Measurements from ENCODE around the gene PUDP.
"Not testable (repeated sequence)": the region's sequence is repeated elsewhere in the genome, so short reads cannot be mapped to it uniquely, and the experiment has no call there.

PUDP gene

DNA sequence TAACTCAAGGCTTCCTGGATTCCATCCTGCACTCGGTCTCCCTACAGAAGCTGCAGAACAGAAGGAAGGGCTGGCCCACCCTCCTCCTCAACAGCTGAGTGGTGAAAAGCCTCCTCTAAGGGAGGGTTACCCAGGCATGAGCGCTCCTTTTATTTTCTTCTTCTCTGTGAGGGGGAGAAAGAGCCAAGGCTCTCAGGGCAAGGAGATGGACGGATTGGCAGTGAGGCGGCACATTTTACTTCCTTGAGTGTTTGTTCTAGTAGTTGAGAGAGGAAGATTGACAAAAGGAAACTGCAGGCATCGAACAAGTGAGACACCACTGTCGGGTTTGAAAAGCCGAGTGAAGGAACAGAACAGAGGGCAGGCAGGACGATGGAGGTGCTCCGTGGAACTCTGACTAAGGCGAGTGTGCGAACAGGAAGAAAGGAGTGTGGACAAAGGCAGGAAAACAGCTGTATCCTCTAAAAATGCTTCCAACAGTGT is 38.9 kb downstream of the PUDP start:
- no peak for DNase-seq (ENCODE audit: extremely low read depth, insufficient read length)
- no peaks in the 10 kb centered on the region for H3K27me3 ChIP-seq (replicated peaks; ENCODE audit: control insufficient read depth, insufficient read depth, low read length)
- H3K36me3 ChIP-seq (ENCODE audit: control insufficient read depth, insufficient read depth, low read length) = no peaks in the 10 kb centered on the region; the same call in 1 of the 2 replicates
- no peak overlapping the region for H3K4me3 ChIP-seq (replicated peaks; ENCODE audit: low read depth, low read length)
- TF ChIP-seq, protein P1, sequence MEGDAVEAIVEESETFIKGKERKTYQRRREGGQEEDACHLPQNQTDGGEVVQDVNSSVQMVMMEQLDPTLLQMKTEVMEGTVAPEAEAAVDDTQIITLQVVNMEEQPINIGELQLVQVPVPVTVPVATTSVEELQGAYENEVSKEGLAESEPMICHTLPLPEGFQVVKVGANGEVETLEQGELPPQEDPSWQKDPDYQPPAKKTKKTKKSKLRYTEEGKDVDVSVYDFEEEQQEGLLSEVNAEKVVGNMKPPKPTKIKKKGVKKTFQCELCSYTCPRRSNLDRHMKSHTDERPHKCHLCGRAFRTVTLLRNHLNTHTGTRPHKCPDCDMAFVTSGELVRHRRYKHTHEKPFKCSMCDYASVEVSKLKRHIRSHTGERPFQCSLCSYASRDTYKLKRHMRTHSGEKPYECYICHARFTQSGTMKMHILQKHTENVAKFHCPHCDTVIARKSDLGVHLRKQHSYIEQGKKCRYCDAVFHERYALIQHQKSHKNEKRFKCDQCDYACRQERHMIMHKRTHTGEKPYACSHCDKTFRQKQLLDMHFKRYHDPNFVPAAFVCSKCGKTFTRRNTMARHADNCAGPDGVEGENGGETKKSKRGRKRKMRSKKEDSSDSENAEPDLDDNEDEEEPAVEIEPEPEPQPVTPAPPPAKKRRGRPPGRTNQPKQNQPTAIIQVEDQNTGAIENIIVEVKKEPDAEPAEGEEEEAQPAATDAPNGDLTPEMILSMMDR (IDR thresholded peaks at IDR 0.05; ENCODE audit: insufficient read depth, low read length, poor library complexity, severe bottlenecking) = no peak

DNA sequence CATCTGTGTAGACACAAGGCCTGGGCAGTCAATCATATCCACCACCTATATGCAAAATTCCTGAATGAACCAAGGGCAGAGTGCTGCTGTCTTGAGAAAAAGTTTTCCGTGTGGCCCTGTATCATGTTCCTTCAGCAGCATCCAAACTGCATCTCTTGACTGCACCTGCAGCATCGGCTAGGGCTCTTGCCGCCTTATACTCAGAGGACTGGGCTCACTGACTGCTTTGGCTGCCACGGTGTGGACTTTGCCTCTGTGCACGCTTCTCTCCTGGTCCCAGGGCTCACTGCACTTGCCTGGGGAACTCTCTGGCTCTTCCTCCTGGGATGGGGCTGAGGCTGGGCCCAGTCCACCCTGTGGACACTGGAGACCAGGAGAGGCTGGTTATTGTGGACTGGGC is 39.9 kb downstream of the PUDP start:
- DNase-seq (ENCODE audit: extremely low read depth, insufficient read length) = no peak
- TF ChIP-seq, protein P1 (IDR thresholded peaks at IDR 0.05; ENCODE audit: insufficient read depth, low read length, poor library complexity, severe bottlenecking) = no peak
- Histone ChIP-seq H3K27me3 (replicated peaks; ENCODE audit: control insufficient read depth, insufficient read depth, low read length) (no peaks in the 10 kb centered on the region), H3K4me3 (replicated peaks; ENCODE audit: low read depth, low read length) (no peak overlapping the region), H3K36me3 (ENCODE audit: control insufficient read depth, insufficient read depth, low read length) (no peaks in the 10 kb centered on the region; the same call in 1 of the 2 replicates)

DNA sequence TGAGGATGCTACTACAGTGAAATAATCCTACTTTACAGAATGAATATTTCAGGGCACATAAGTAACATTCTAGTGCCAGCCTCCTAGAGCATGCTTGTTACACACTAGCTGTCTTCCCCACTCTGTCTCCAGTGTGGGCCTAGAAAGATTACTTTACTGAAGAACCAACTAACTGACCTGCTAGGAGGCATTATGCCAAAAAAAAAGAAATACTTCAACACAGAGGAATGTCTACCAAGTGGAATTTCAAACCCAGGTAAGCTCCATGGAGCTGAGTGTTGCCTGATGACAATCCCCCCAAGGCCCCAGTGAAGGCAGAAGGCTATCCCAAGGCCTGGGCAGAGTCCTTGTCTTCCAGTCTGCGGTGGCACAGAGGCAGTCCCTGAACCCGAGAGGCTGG is 41.3 kb downstream of the PUDP start:
- no peak for DNase-seq (ENCODE audit: extremely low read depth, insufficient read length)
- no peaks in the 10 kb centered on the region; the same call in 1 of the 2 replicates for H3K36me3 ChIP-seq (ENCODE audit: control insufficient read depth, insufficient read depth, low read length)
- TF ChIP-seq, protein P1 (IDR thresholded peaks at IDR 0.05; ENCODE audit: insufficient read depth, low read length, poor library complexity, severe bottlenecking) = no peak

DNA sequence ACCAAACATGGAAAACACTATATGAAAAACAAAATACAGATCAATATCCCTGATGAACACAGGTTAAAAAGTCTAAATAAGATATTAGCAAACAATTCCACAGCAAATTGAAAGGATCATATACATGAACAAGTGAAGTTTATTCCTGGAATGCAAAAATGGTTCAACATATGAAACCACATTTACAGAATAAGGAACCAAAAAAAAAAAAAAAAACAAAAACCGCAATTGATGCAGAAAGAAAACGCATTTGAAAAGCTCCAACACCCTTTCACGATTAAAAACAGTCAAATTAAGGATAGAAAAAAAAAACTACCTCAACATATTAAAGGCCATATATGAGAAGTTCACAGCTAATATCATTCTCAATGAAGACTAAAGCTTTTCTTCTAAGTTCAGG is 45.8 kb downstream of the PUDP start:
- no peak overlapping the region for H3K4me3 ChIP-seq (replicated peaks; ENCODE audit: low read depth, low read length)
- peaks cover 2% of the 10 kb centered on the region for H3K36me3 ChIP-seq (ENCODE audit: control insufficient read depth, insufficient read depth, low read length)
- H3K27me3 ChIP-seq (replicated peaks; ENCODE audit: control insufficient read depth, insufficient read depth, low read length) = no peaks in the 10 kb centered on the region
- DNase-seq (ENCODE audit: extremely low read depth, insufficient read length) = no peak
- TF ChIP-seq, protein P1 (IDR thresholded peaks at IDR 0.05; ENCODE audit: insufficient read depth, low read length, poor library complexity, severe bottlenecking) = no peak

More for the DNA sequence above, 41.3 kb downstream of the PUDP start:
- no peak overlapping the region for H3K4me3 ChIP-seq (replicated peaks; ENCODE audit: low read depth, low read length)
- no peaks in the 10 kb centered on the region for H3K27me3 ChIP-seq (replicated peaks; ENCODE audit: control insufficient read depth, insufficient read depth, low read length)

- Histone ChIP-seq H3K36me3 (ENCODE audit: control insufficient read depth, insufficient read depth, low read length) (peaks cover 2% of the 10 kb centered on the region), H3K27me3 (replicated peaks; ENCODE audit: control insufficient read depth, insufficient read depth, low read length) (no peaks in the 10 kb centered on the region), H3K4me3 (replicated peaks; ENCODE audit: low read depth, low read length) (no peak overlapping the region)
- TF ChIP-seq, protein P1 (IDR thresholded peaks at IDR 0.05; ENCODE audit: insufficient read depth, low read length, poor library complexity, severe bottlenecking) = no peak
- DNase-seq (ENCODE audit: extremely low read depth, insufficient read length) = no peak
Measured at GRCh38 chrX:7100022-7100421, 47.9 kb downstream of the PUDP start.

GRCh38 chrX:7095657-7096056 is 52.3 kb downstream of the PUDP start:
- not testable (repeated sequence) for H3K27me3 ChIP-seq (replicated peaks; ENCODE audit: control insufficient read depth, insufficient read depth, low read length); DNase-seq (ENCODE audit: extremely low read depth, insufficient read length); H3K36me3 ChIP-seq (ENCODE audit: control insufficient read depth, insufficient read depth, low read length); H3K4me3 ChIP-seq (replicated peaks; ENCODE audit: low read depth, low read length)

Measured in GM06990 (cell line).